HEK293 (cell line): Measurements from ENCODE around the gene OR6N2.

Experiments
- CTCF ChIA-PET: fragments of 350-600 bp; formaldehyde crosslinking; extraction: SDS; loops from one replicate; lab custom pipeline; 2021; ENCODE audit warnings: antibody characterized with exemption; lab: Yijun Ruan, JAX
- POLR2A ChIA-PET: fragments of 300-600 bp; formaldehyde crosslinking; extraction: SDS; loops from one replicate; lab custom pipeline; 2020; ENCODE audit warnings: antibody characterized with exemption, inconsistent platforms; lab: Yijun Ruan, JAX
- H3K27ac ChIP-seq: fragments of 200-500 bp; sonication (Bioruptor generic); 2 replicates; pipeline ENCODE4 v1.5.1; 2014; ENCODE audit warnings: low read depth, low read length, control low read depth, inconsistent platforms; ENCODE audit errors: extremely low read depth
- H3K36me3 ChIP-seq, 2 experiments: fragments of 200-500 bp in 1 of 2; sonication (Bioruptor generic) in 1 of 2; 1 replicate in 1 of 2; 2 replicates in 1 of 2; pipeline ENCODE4 v1.5.1; 2014 to 2017; ENCODE audit warnings: inconsistent platforms in 2 of 2, low read length in 2 of 2; ENCODE audit not compliant: control insufficient read depth in 2 of 2, insufficient read depth in 1 of 2
- H3K4me1 ChIP-seq: fragments of 200-500 bp; sonication (Bioruptor generic); 2 replicates; pipeline ENCODE4 v1.5.1; 2014; ENCODE audit warnings: mild to moderate bottlenecking, low read length, inconsistent platforms; ENCODE audit not compliant: control insufficient read depth, insufficient read depth
- H3K4me3 ChIP-seq: 2 replicates; pipeline ENCODE4 v1.5.1; 2011; ENCODE audit warnings: low read depth, mild to moderate bottlenecking, control low read depth, low read length, moderate library complexity
- H3K9me3 ChIP-seq: fragments of 200-500 bp; sonication (Bioruptor generic); 2 replicates; pipeline ENCODE4 v1.5.1; 2014; ENCODE audit warnings: low read depth, low read length, inconsistent platforms; ENCODE audit not compliant: control insufficient read depth, insufficient read depth
- HOXD13 ChIP-seq: sonication (generic); formaldehyde crosslinking; IDR thresholded peaks from 2 replicates; pipeline ENCODE4 v1.8.0; 2022; ENCODE audit warnings: missing genetic modification reagents, borderline replicate concordance
- KLF1 ChIP-seq: fragments of 450-650 bp; formaldehyde crosslinking; IDR thresholded peaks from 2 replicates; pipeline ENCODE4 v1.5.1; 2016; ENCODE audit warnings: missing biosample characterization, missing genetic modification characterization
- KLF8 ChIP-seq: fragments of 450-650 bp; formaldehyde crosslinking; IDR thresholded peaks from 2 replicates; pipeline ENCODE4 v1.5.1; 2016; ENCODE audit warnings: missing biosample characterization, missing genetic modification characterization
- OVOL3 ChIP-seq: fragments of 450-650 bp; formaldehyde crosslinking; IDR thresholded peaks from 2 replicates; pipeline ENCODE4 v1.5.1; 2016; ENCODE audit warnings: missing biosample characterization, missing genetic modification characterization
- SETDB1 ChIP-seq: IDR thresholded peaks from one replicate; pipeline ENCODE4 v1.6.1; 2017; ENCODE audit warnings: mild to moderate bottlenecking, low read length, moderate library complexity, mixed read lengths; ENCODE audit not compliant: insufficient read length
- SP2 ChIP-seq: fragments of 450-650 bp; formaldehyde crosslinking; IDR thresholded peaks from 2 replicates; pipeline ENCODE4 v1.5.1; 2016; ENCODE audit warnings: missing biosample characterization, missing genetic modification characterization
- YY1 ChIP-seq: fragments of 450-650 bp; formaldehyde crosslinking; IDR thresholded peaks from 2 replicates; pipeline ENCODE4 v1.5.1; 2018; ENCODE audit warnings: missing biosample characterization, missing genetic modification characterization
- ZBTB7A ChIP-seq: fragments of 450-650 bp; formaldehyde crosslinking; IDR thresholded peaks from 2 replicates; pipeline ENCODE4 v1.5.1; 2016; ENCODE audit warnings: low read depth, missing biosample characterization, missing genetic modification characterization
- ZBTB8A ChIP-seq: fragments of 450-650 bp; formaldehyde crosslinking; IDR thresholded peaks from 2 replicates; pipeline ENCODE4 v1.5.1; 2016; ENCODE audit warnings: missing biosample characterization, missing genetic modification characterization
- ZFP41 ChIP-seq: fragments of 450-650 bp; formaldehyde crosslinking; IDR thresholded peaks from 2 replicates; pipeline ENCODE4 v1.5.1; 2016; ENCODE audit warnings: missing biosample characterization, missing genetic modification characterization, borderline replicate concordance
- ZFP69B ChIP-seq: fragments of 450-650 bp; formaldehyde crosslinking; IDR thresholded peaks from 2 replicates; pipeline ENCODE4 v1.5.1; 2016; ENCODE audit warnings: missing biosample characterization, missing genetic modification characterization
- ZIC2 ChIP-seq: fragments of 450-650 bp; formaldehyde crosslinking; IDR thresholded peaks from 2 replicates; pipeline ENCODE4 v1.5.1; 2016; ENCODE audit warnings: missing biosample characterization, missing genetic modification characterization
- ZNF366 ChIP-seq: fragments of 450-650 bp; formaldehyde crosslinking; conservative IDR thresholded peaks from 2 replicates; pipeline ENCODE4 v1.5.1; 2016; ENCODE audit warnings: missing biosample characterization, missing genetic modification characterization
- ZNF548 ChIP-seq: fragments of 450-650 bp; formaldehyde crosslinking; IDR thresholded peaks from 2 replicates; pipeline ENCODE4 v1.5.1; 2016; ENCODE audit warnings: missing biosample characterization, missing genetic modification characterization
- ZNF621 ChIP-seq: fragments of 450-650 bp; formaldehyde crosslinking; IDR thresholded peaks from 2 replicates; pipeline ENCODE4 v1.5.1; 2017; ENCODE audit warnings: missing biosample characterization, missing genetic modification characterization
- ZNF658 ChIP-seq: fragments of 450-650 bp; formaldehyde crosslinking; IDR thresholded peaks from 2 replicates; pipeline ENCODE4; 2016; ENCODE audit warnings: missing biosample characterization, missing genetic modification characterization
- TF ChIP-seq, protein P1 (sequence below): fragments of 450-650 bp; formaldehyde crosslinking; IDR thresholded peaks from 2 replicates; pipeline ENCODE4 v1.5.1; 2016; ENCODE audit warnings: missing biosample characterization, missing genetic modification characterization
- TF ChIP-seq, protein P2 (sequence below): fragments of 450-650 bp; formaldehyde crosslinking; IDR thresholded peaks from 2 replicates; pipeline ENCODE4 v1.5.1; 2016; ENCODE audit warnings: missing biosample characterization, missing genetic modification characterization
- TF ChIP-seq, protein P3 (sequence below): fragments of 450-650 bp; formaldehyde crosslinking; IDR thresholded peaks from 2 replicates; pipeline ENCODE4 v1.5.1; 2016; ENCODE audit warnings: missing biosample characterization, missing genetic modification characterization
- TF ChIP-seq, protein P4 (sequence below): fragments of 450-650 bp; formaldehyde crosslinking; IDR thresholded peaks from 2 replicates; pipeline ENCODE4 v1.5.1; 2017; ENCODE audit warnings: missing biosample characterization, mild to moderate bottlenecking, missing genetic modification characterization, moderate library complexity
- TF ChIP-seq, protein P5 (sequence below): fragments of 450-650 bp; formaldehyde crosslinking; IDR thresholded peaks from 2 replicates; pipeline ENCODE4 v1.5.1; 2016; ENCODE audit warnings: missing biosample characterization, missing genetic modification characterization
- TF ChIP-seq, protein P6 (sequence below): fragments of 450-650 bp; IDR thresholded peaks from 2 replicates; pipeline ENCODE4 v1.5.1; 2018; ENCODE audit warnings: missing biosample characterization, mild to moderate bottlenecking, missing genetic modification characterization
- TF ChIP-seq, protein P7 (sequence below): fragments of 450-650 bp; formaldehyde crosslinking; IDR thresholded peaks from 2 replicates; pipeline ENCODE4 v1.5.1; 2016; ENCODE audit warnings: missing biosample characterization, missing genetic modification characterization

Gene OR6N2

DNA sequence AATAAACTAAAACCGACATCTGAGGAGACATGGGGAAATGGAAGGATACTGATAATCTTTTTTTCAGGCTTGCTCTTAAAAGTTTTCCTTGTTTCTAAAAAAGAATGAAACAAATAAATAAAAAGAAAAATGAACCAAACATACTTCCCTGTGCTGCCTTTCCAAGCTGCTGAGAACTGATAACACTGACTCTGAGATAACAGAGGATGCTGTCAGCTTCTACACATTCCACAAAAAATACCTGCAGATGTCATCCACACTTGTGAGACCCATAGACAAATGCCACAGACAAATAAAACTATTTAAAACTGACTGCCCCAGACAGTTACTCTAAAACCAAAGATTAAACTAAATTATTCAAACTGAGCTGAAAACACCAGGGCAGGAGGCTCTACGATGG, 48.5 kb downstream of the OR6N2 start:
- Histone ChIP-seq H3K9me3 (no peaks in the 10 kb centered on the region), H3K4me3 (no peak overlapping the region), H3K27ac (no peak overlapping the region), H3K4me1 (no peaks in the 10 kb centered on the region), H3K36me3 (no peaks in the 10 kb centered on the region)
- ChIA-PET CTCF (no interaction called here), POLR2A (no interaction called here)
- no peak for TF ChIP-seq KLF8 (tag by site-specific recombination)
- no peak for TF ChIP-seq YY1
- no peak for TF ChIP-seq SETDB1
- TF ChIP-seq ZIC2 (tag by site-specific recombination) = no peak
- TF ChIP-seq SP2 = no peak
- no peak for TF ChIP-seq ZFP41 (tag by site-specific recombination)
- TF ChIP-seq, protein P1, sequence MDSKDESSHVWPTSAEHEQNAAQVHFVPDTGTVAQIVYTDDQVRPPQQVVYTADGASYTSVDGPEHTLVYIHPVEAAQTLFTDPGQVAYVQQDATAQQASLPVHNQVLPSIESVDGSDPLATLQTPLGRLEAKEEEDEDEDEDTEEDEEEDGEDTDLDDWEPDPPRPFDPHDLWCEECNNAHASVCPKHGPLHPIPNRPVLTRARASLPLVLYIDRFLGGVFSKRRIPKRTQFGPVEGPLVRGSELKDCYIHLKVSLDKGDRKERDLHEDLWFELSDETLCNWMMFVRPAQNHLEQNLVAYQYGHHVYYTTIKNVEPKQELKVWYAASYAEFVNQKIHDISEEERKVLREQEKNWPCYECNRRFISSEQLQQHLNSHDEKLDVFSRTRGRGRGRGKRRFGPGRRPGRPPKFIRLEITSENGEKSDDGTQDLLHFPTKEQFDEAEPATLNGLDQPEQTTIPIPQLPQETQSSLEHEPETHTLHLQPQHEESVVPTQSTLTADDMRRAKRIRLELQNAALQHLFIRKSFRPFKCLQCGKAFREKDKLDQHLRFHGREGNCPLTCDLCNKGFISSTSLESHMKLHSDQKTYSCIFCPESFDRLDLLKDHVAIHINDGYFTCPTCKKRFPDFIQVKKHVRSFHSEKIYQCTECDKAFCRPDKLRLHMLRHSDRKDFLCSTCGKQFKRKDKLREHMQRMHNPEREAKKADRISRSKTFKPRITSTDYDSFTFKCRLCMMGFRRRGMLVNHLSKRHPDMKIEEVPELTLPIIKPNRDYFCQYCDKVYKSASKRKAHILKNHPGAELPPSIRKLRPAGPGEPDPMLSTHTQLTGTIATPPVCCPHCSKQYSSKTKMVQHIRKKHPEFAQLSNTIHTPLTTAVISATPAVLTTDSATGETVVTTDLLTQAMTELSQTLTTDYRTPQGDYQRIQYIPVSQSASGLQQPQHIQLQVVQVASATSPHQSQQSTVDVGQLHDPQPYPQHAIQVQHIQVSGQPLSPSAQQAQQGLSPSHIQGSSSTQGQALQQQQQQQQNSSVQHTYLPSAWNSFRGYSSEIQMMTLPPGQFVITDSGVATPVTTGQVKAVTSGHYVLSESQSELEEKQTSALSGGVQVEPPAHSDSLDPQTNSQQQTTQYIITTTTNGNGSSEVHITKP = no peak
- TF ChIP-seq, protein P2, sequence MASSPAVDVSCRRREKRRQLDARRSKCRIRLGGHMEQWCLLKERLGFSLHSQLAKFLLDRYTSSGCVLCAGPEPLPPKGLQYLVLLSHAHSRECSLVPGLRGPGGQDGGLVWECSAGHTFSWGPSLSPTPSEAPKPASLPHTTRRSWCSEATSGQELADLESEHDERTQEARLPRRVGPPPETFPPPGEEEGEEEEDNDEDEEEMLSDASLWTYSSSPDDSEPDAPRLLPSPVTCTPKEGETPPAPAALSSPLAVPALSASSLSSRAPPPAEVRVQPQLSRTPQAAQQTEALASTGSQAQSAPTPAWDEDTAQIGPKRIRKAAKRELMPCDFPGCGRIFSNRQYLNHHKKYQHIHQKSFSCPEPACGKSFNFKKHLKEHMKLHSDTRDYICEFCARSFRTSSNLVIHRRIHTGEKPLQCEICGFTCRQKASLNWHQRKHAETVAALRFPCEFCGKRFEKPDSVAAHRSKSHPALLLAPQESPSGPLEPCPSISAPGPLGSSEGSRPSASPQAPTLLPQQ (tag by site-specific recombination) = no peak
- TF ChIP-seq, protein P3, sequence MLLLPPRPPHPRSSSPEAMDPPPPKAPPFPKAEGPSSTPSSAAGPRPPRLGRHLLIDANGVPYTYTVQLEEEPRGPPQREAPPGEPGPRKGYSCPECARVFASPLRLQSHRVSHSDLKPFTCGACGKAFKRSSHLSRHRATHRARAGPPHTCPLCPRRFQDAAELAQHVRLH (tag by site-specific recombination) = no peak
- no peak for TF ChIP-seq OVOL3
- TF ChIP-seq, protein P4, sequence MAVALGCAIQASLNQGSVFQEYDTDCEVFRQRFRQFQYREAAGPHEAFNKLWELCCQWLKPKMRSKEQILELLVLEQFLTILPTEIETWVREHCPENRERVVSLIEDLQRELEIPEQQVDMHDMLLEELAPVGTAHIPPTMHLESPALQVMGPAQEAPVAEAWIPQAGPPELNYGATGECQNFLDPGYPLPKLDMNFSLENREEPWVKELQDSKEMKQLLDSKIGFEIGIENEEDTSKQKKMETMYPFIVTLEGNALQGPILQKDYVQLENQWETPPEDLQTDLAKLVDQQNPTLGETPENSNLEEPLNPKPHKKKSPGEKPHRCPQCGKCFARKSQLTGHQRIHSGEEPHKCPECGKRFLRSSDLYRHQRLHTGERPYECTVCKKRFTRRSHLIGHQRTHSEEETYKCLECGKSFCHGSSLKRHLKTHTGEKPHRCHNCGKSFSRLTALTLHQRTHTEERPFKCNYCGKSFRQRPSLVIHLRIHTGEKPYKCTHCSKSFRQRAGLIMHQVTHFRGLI (tag by site-specific recombination) = no peak
- TF ChIP-seq HOXD13 (CRISPR knock-in tag) = no peak
- TF ChIP-seq ZNF548 (tag by site-specific recombination) = no peak

DNA sequence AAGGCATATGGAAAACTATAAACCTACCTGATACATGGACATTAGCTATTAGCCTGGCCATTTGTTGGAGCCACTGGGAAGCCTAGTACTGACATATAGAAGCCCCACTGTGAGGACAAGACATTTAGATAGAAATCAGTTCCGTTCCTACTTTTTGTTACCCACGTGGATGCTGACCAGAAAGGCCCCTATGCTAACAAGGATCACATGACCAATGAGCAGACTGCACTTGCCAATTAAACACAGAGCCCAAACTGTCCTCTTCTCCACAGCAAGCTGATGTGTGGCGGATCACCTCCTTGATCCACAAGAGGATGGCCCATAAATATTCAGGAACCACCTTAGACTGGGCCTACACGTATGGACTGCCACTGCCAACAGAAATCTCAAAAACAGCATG, 49.3 kb downstream of the OR6N2 start:
- no peak overlapping the region for H3K27ac ChIP-seq
- H3K4me3 ChIP-seq = no peak overlapping the region
- no peaks in the 10 kb centered on the region for H3K9me3 ChIP-seq
- H3K36me3 ChIP-seq = no peaks in the 10 kb centered on the region
- POLR2A ChIA-PET = no interaction called here
- CTCF ChIA-PET = no interaction called here
- H3K4me1 ChIP-seq = no peaks in the 10 kb centered on the region
- TF ChIP-seq ZNF621 (tag by site-specific recombination) (no peak), KLF1 (tag by site-specific recombination) (no peak), ZNF366 (tag by site-specific recombination) (no peak), ZBTB7A (no peak), ZBTB8A (no peak), ZFP69B (tag by site-specific recombination) (no peak), ZNF658 (tag by site-specific recombination) (no peak)
- TF ChIP-seq, protein P5, sequence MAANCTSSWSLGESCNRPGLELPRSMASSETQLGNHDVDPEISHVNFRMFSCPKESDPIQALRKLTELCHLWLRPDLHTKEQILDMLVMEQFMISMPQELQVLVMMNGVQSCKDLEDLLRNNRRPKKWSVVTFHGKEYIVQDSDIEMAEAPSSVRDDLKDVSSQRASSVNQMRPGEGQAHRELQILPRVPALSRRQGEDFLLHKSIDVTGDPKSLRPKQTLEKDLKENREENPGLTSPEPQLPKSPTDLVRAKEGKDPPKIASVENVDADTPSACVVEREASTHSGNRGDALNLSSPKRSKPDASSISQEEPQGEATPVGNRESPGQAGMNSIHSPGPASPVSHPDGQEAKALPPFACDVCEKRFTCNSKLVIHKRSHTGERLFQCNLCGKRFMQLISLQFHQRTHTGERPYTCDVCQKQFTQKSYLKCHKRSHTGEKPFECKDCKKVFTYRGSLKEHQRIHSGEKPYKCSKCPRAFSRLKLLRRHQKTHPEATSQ (tag by site-specific recombination) = no peak
- TF ChIP-seq, protein P6, sequence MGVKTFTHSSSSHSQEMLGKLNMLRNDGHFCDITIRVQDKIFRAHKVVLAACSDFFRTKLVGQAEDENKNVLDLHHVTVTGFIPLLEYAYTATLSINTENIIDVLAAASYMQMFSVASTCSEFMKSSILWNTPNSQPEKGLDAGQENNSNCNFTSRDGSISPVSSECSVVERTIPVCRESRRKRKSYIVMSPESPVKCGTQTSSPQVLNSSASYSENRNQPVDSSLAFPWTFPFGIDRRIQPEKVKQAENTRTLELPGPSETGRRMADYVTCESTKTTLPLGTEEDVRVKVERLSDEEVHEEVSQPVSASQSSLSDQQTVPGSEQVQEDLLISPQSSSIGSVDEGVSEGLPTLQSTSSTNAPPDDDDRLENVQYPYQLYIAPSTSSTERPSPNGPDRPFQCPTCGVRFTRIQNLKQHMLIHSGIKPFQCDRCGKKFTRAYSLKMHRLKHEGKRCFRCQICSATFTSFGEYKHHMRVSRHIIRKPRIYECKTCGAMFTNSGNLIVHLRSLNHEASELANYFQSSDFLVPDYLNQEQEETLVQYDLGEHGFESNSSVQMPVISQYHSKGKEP = no peak
- TF ChIP-seq, protein P7, sequence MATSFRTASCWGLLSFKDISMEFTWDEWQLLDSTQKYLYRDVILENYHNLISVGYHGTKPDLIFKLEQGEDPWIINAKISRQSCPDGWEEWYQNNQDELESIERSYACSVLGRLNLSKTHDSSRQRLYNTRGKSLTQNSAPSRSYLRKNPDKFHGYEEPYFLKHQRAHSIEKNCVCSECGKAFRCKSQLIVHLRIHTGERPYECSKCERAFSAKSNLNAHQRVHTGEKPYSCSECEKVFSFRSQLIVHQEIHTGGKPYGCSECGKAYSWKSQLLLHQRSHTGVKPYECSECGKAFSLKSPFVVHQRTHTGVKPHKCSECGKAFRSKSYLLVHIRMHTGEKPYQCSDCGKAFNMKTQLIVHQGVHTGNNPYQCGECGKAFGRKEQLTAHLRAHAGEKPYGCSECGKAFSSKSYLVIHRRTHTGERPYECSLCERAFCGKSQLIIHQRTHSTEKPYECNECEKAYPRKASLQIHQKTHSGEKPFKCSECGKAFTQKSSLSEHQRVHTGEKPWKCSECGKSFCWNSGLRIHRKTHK (tag by site-specific recombination) = no peak
